NCI-H1105 treated with DMSO at 0.1 percent for 48 hours (cell line): ENCODE data around the gene CBFA2T2.
A peak's percentile ranks its signal among the peaks of the same experiment; 100 is the strongest.
"Not testable (repeated sequence)": the region's sequence is repeated elsewhere in the genome, so short reads cannot be mapped to it uniquely, and the experiment has no call there.

Experiments
- DNase-seq: peaks from one replicate; lab custom pipeline; 2025; lab: John Stamatoyannopoulos, UW

CBFA2T2 gene

DNA sequence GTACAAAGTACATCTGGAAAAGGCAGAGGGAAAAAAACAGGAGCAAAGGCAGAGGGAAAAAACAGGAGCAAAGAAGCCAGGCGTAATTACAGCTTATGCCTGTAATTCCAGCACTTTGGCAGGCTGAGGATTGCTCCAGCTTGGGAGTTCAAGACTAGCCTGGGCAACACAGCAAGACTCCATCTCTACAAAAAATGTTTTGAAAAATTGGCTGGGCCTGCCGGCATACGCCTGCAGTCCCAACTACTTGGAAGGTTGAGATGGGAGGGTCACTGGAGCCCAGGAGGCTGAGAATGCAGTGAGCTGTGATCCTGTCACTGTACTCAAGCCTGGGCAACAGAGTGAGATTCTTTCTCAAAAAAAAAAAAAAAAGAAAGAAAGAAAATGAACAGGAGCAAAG lies 19.0 kb upstream of the CBFA2T2 start:
- no peak for DNase-seq

GRCh38 chr20:33472868-33473435 lies 16.9 kb upstream of the CBFA2T2 start:
- no peak for DNase-seq

GRCh38 chr20:33474097-33474873 lies 15.6 kb upstream of the CBFA2T2 start:
- DNase-seq, result no peak

GRCh38 chr20:33474963-33475362 lies 14.9 kb upstream of the CBFA2T2 start:
- DNase-seq, result peak; percentile 64

DNA sequence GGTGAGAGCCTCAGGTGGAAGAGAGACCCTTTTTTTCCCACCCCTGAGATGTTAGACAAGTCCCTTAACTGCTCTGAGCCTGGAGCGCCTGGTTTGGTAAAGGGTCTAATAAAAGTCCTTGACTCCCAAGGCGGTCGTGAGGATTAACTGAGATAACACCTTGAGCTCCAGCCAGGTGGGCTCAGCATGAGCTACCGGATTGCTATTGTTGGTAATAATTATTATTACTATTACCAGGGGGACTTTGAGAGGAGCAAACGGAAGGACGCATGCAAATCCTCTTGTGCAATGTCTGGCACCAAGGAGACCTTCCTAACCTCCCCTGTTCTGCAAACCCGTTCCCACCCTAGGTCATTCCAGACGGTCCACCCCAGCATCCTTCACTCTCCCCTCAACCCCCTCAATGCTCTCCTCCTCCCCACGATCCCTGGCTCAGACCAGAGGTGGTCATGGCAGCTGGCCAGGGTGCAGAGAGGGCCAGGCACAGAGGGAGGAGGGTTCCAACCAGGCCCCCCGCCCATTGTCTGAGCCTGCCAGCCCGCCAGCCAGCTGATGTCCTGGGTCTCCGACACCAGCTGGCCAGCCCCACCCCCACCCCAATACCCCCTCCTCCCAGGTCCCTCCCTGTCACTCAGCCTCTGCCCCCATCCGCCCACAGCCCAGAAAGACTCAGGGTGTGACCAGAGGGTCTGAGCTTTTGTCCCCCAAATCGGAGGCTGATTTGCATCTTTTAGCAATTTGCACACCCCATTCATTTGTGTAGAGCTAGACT lies 14.3 kb upstream of the CBFA2T2 start:
- DNase-seq, result peak; percentile 95

- peak; percentile 99 for DNase-seq
These were observed 12.3 kb upstream of the CBFA2T2 start for GRCh38 chr20:33477386-33478234.

DNA sequence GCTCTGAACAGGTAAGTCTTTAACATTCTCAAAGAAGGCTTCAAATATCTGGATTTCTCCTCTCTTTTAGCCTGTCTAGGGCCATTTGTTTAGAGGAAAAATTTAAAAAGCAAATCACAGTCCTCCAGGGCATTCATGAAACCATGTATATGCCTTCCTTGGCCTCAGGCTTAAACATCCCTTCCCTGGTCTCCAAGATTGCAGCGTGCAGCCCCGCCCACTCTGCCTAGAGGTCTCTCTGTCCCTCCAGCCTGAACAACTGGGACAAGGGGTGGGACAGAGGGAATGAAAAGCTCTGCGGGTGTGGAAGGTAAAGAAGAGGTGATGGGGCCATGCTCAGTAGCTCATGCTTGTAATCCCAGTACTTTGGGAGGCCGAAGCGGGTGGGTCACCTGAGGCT lies 9.8 kb upstream of the CBFA2T2 start:
- no peak for DNase-seq

- no peak for DNase-seq
These were observed 8.4 kb upstream of the CBFA2T2 start for GRCh38 chr20:33481431-33481941.

DNA sequence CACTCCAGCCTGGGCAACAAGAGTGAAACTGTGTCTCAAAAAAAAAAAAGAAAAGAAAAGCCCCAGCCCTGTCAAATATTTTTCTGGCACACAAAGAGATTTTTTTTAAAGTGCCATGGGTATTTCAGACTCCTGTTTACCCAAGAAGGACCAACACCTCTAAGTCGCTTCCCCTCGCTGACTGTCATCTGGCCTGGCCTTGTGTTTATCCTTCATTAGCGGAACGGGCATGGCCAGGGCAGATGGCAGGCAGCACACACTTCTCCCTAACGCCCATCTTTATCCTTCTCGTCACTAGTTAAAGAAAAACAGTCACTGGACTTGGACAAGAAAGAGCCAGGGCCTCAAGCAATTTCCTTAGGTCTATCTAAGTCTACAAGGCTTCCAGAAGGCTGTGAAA lies 7.3 kb upstream of the CBFA2T2 start:
- DNase-seq, result no peak

DNA sequence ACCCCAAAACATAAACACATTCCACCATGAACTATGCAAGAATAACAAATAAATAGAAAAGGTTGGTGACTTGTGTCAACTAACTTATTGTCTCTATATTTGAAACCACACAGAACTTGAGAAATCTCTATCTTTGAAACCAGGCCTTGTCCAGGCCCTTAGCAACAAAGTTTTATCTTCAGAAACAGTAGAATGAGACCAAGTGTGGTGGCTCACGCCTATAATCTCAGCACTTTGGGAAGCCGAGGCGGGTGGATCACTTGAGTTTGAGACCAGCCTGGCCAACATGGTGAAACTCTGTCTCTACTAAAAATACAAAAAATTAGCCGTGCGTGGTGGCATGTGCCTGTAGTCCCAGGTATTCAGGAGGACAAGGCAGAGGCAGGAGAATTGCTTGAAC lies 6.7 kb upstream of the CBFA2T2 start:
- not testable (repeated sequence) for DNase-seq

GRCh38 chr20:33488201-33488600 lies 1.7 kb upstream of the CBFA2T2 start:
- no peak for DNase-seq

DNA sequence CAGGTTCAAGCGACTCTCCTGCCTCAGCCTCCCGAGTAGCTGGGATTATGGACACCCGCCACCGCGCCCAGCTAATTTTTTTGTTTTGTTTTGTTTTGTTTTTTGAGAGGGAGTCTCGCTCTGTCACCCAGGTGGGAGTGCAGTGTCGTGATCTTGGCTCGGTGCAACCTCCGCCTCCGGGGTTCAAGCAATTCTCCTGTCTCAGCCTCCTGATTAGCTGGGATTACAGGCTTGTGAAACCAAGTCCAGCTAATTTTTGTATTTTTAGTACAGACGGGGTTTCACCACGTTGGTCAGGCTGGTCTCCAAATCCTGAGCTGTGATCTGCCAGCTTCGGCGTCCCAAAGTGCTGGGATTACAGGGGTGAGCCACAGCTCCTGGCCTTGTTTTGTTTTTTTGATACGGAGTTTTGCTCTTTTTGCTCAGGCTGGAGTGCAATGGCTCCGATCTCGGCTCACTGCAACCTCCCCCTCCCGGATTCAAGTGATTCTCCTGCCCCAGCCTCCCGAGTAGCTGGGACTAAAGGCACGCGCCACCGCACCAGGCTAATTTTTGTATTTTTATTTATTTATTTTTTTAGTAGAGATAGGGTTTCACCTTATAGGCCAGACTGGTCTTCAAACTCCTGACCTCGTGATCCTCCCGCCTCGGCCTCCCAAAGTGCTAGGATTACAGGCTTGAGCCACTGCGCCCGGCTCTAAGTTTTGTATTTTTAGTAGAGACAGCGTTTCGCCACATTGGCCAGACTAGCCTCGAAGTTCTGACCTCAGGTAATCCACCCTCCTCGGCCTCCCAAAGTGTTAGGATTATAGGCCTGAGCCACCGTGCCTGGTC lies 1.0 kb upstream of the CBFA2T2 start:
- not testable (repeated sequence) for DNase-seq

GRCh38 chr20:33489495-33490022 lies 337 bp upstream of the CBFA2T2 start:
- DNase-seq, result peak; percentile 96

GRCh38 chr20:33490934-33491656 lies 1.2 kb downstream of the CBFA2T2 start:
- peak; percentile 33 for DNase-seq

GRCh38 chr20:33493076-33493766 lies 3.3 kb downstream of the CBFA2T2 start:
- no peak for DNase-seq

DNA sequence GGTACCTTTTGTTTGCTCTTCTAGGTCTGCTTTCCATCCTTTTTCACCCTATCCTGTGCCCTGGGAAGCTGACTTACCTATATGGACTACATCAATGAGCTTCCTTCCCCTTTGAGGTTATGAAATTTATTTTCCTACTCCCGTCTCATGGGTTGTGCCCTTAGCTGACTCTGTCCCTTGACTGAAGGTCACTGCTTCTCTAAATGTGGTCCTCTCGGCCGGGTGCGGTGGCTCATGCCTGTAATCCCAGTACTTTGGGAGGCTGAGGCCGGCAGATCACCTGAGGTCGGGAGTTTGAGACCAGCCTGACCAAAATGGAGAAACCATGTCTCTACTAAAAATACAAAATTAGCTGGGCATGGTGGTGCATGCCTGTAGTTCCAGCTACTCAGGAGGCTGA lies 6.9 kb downstream of the CBFA2T2 start:
- DNase-seq, result not testable (repeated sequence)

DNA sequence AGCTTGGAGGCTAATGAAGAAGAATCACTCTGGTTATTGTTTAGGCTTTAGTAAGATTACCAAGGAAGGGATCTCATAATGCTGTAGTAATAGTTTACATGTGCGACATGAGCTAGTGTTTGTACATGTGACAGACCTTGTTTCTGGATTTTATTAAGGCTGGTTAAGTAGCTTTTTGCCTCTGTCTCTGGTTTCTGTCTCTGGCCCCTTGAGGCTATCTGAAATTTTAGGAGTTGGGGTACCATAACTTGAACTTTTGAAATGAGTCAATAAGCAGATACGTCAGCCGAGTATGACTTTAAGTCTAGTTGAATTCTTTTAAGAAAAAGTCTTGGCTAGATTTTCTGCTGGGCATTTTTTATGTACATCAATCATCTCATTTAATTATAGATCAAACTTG lies 9.5 kb downstream of the CBFA2T2 start:
- DNase-seq, result no peak

DNA sequence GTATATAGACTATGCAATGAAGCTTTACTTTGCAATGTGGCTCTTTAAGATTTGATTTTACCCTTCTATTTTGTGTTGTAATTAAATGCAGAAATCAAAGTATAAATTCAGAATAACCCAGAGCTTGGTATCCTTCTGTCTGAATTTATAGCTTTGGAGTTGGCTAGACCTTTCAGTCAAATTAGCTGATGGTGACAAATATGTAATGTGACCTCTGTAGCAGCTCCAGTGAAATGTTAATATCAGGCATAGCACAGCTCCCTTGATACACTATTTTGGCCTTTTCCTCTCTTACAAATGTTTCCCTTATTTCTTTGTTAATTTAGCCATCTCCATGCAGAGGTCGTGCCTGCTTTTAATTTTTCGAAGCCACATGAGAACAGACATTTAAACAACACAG lies 11.1 kb downstream of the CBFA2T2 start:
- no peak for DNase-seq

- DNase-seq, result no peak
These were observed 13.7 kb downstream of the CBFA2T2 start for GRCh38 chr20:33503564-33503963.
